Measurements from ENCODE around the gene OLAH.
A peak's percentile ranks its signal among the peaks of the same experiment; 100 is the strongest.

Gene OLAH

GRCh38 chr10:15072358-15072757, 28.6 kb downstream of the OLAH start:
- no peak for DNase-seq

GRCh38 chr10:15075421-15075820, 31.7 kb downstream of the OLAH start:
- DNase-seq, result no peak

- DNase-seq, result no peak
Observed at GRCh38 chr10:15083674-15084501, 40.1 kb downstream of the OLAH start.

GRCh38 chr10:15084502-15084922, 40.8 kb downstream of the OLAH start:
- peak; percentile 31 for DNase-seq

- DNase-seq, result peak; percentile 64
Observed at GRCh38 chr10:15088428-15089261, 44.9 kb downstream of the OLAH start, which contains the start of gene ACBD7. ACBD7 (minus strand) TSS chr10:15088776; CDS start chr10:15088728, 48 bp downstream.

- DNase-seq, result no peak
Observed at GRCh38 chr10:15091418-15091817, 47.7 kb downstream of the OLAH start.

- no peak for DNase-seq
Observed at GRCh38 chr10:15092855-15093408, 49.2 kb downstream of the OLAH start.

- no peak for DNase-seq
Observed at GRCh38 chr10:15096661-15097010, 52.9 kb downstream of the OLAH start.

GRCh38 chr10:15097011-15097812, 53.5 kb downstream of the OLAH start, which contains the start of gene RPP38:
RPP38 (plus strand) TSS chr10:15097355; CDS start chr10:15103315, 5,960 bp downstream.
- peak; percentile 40 for DNase-seq

GRCh38 chr10:15099886-15100285, 56.1 kb downstream of the OLAH start:
- DNase-seq, result no peak

GRCh38 chr10:15103513-15103912, 59.8 kb downstream of the OLAH start:
- no peak for DNase-seq

GRCh38 chr10:15106352-15107013, 62.7 kb downstream of the OLAH start:
- peak; percentile 0 for DNase-seq

GRCh38 chr10:15112657-15113056, 68.9 kb downstream of the OLAH start:
- DNase-seq, result no peak

- no peak for DNase-seq
Observed at GRCh38 chr10:15113766-15114165, 70.0 kb downstream of the OLAH start.

GRCh38 chr10:15116225-15116624, 72.5 kb downstream of the OLAH start:
- DNase-seq, result no peak

- DNase-seq, result no peak
Observed at GRCh38 chr10:15118615-15119014, 74.9 kb downstream of the OLAH start.

- DNase-seq, result no peak
Observed at GRCh38 chr10:15120523-15120922, 76.8 kb downstream of the OLAH start.

- no peak for DNase-seq
Observed at GRCh38 chr10:15121707-15122106, 78.0 kb downstream of the OLAH start.

GRCh38 chr10:15122477-15123030, 78.8 kb downstream of the OLAH start:
- DNase-seq, result no peak

Measured in NCI-H2107 (cell line).